Stimulated activated CD4-positive, alpha-beta T cell treated with anti-CD3 and anti-CD28 coated beads, TNF-alpha, amount 100 ng/mL, for 4 hours (primary cell): Measurements from ENCODE around the gene TTR.

Experiments
- DNase-seq, 3 experiments: peaks; one replicate each; pipeline ENCODE4 v3.0.0-alpha.2; 2020; ENCODE audit warnings: low read depth in 3 of 3

TTR gene

GRCh38 chr18:31591628-31592027 is at the start of gene TTR:
Gene TTR (plus strand): TSS chr18:31591877. CDS start chr18:31591903, 26 bp downstream.
- no peak for DNase-seq

GRCh38 chr18:31546476-31546875 is 45.2 kb upstream of the TTR start:
- no peak for DNase-seq

- DNase-seq: no peak
These were observed 42.8 kb upstream of the TTR start for GRCh38 chr18:31548853-31549252.

- no peak for DNase-seq
These were observed 42.3 kb upstream of the TTR start for GRCh38 chr18:31549416-31549815.

- DNase-seq: no peak
These were observed 39.8 kb upstream of the TTR start for GRCh38 chr18:31551883-31552282.

GRCh38 chr18:31553800-31554199 is 37.9 kb upstream of the TTR start:
- no peak for DNase-seq

- DNase-seq: no peak
These were observed 36.9 kb upstream of the TTR start for GRCh38 chr18:31554776-31555175.

- DNase-seq: no peak
These were observed 35.5 kb upstream of the TTR start for GRCh38 chr18:31555971-31556747.

- no peak for DNase-seq
These were observed 34.2 kb upstream of the TTR start for GRCh38 chr18:31557446-31557845.

- no peak for DNase-seq
These were observed 33.1 kb upstream of the TTR start for GRCh38 chr18:31558567-31558966.

- DNase-seq: no peak
These were observed 29.0 kb upstream of the TTR start for GRCh38 chr18:31562726-31563125.

- no peak for DNase-seq
These were observed 27.9 kb upstream of the TTR start for GRCh38 chr18:31563778-31564177.

- no peak for DNase-seq
These were observed 26.3 kb upstream of the TTR start for GRCh38 chr18:31565345-31565744.

GRCh38 chr18:31565782-31566512 is 25.7 kb upstream of the TTR start:
- no peak for DNase-seq

GRCh38 chr18:31566576-31567306 is 24.9 kb upstream of the TTR start:
- DNase-seq: no peak

GRCh38 chr18:31572368-31572767 is 19.3 kb upstream of the TTR start:
- no peak for DNase-seq

- DNase-seq: no peak
These were observed 18.6 kb upstream of the TTR start for GRCh38 chr18:31573051-31573450.

- DNase-seq: no peak
These were observed 17.3 kb upstream of the TTR start for GRCh38 chr18:31574359-31574758.

GRCh38 chr18:31575515-31576257 is 16.0 kb upstream of the TTR start:
- no peak for DNase-seq

GRCh38 chr18:31576670-31577069 is 15.0 kb upstream of the TTR start:
- no peak for DNase-seq

- DNase-seq: no peak
These were observed 14.5 kb upstream of the TTR start for GRCh38 chr18:31577195-31577594.

GRCh38 chr18:31578126-31578525 is 13.6 kb upstream of the TTR start:
- DNase-seq: no peak
